ENCODE measurements around the gene RNF167. TPM values are rescaled to one million over a fixed set of nuclear protein-coding genes. Genes with fewer than 3 reads are reported as not detected.
A peak's percentile ranks its signal among the peaks of the same experiment; 100 is the strongest.

The RNF167 gene
- total RNA-seq, 1 donor: 34.5 TPM

- peak overlapping the region; percentile 66 for H3K4me3 ChIP-seq (ENCODE audit: low read depth, low read length)
- no peak for TF ChIP-seq CTCF (IDR thresholded peaks at IDR 0.05; ENCODE audit: insufficient read depth, low read depth, low read length)
- no peak for DNase-seq (ENCODE audit: low read depth)
Observed at GRCh38 chr17:4898927-4899326, 41.1 kb upstream of the RNF167 start.

GRCh38 chr17:4899341-4900230 is 40.5 kb upstream of the RNF167 start, which contains the start of gene C17orf107:
Gene C17orf107 (plus strand): TSS chr17:4899536. CDS start chr17:4899763, 227 bp downstream.
- peak within 1 kb of the TSS; percentile 66 for H3K4me3 ChIP-seq (ENCODE audit: low read depth, low read length)
- DNase-seq (ENCODE audit: low read depth): peak; percentile 78
- no peak for TF ChIP-seq CTCF (IDR thresholded peaks at IDR 0.05; ENCODE audit: insufficient read depth, low read depth, low read length)

GRCh38 chr17:4900231-4901107 is 39.6 kb upstream of the RNF167 start:
- no peak for TF ChIP-seq CTCF (IDR thresholded peaks at IDR 0.05; ENCODE audit: insufficient read depth, low read depth, low read length)
- no peak for DNase-seq (ENCODE audit: low read depth)
- peak overlapping the region; percentile 66 for H3K4me3 ChIP-seq (ENCODE audit: low read depth, low read length)

- no peak overlapping the region for H3K4me3 ChIP-seq (ENCODE audit: low read depth, low read length)
- DNase-seq (ENCODE audit: low read depth): no peak
- no peak for TF ChIP-seq CTCF (IDR thresholded peaks at IDR 0.05; ENCODE audit: insufficient read depth, low read depth, low read length)
Observed at GRCh38 chr17:4901108-4901647, 38.9 kb upstream of the RNF167 start.

GRCh38 chr17:4901648-4902344 is 38.3 kb upstream of the RNF167 start:
- no peak for TF ChIP-seq CTCF (IDR thresholded peaks at IDR 0.05; ENCODE audit: insufficient read depth, low read depth, low read length)
- H3K4me3 ChIP-seq (ENCODE audit: low read depth, low read length): no peak overlapping the region
- no peak for DNase-seq (ENCODE audit: low read depth)

- no peak for DNase-seq (ENCODE audit: low read depth)
- H3K4me3 ChIP-seq (ENCODE audit: low read depth, low read length): no peak overlapping the region
- no peak for TF ChIP-seq CTCF (IDR thresholded peaks at IDR 0.05; ENCODE audit: insufficient read depth, low read depth, low read length)
Observed at GRCh38 chr17:4902540-4902939, 37.5 kb upstream of the RNF167 start.
